M059J (cell line): Measurements from ENCODE around the gene DTNA. TPM values are rescaled to one million over a fixed set of nuclear protein-coding genes. Genes with fewer than 3 reads are reported as not detected.

Experiments
- DNase-seq: peaks from one replicate; pipeline ENCODE4 v3.0.0-alpha.2; 2012; ENCODE audit warnings: low read depth
- total RNA-seq: library from RNA; depleted of rRNA; stranded (reverse); fragments of >200 nt; shearing (Covaris generic); gene quantifications from 2 replicates; pipeline ENCODE4 v1.2.3, GENCODE V29; 2014

The DTNA gene
- total RNA-seq, 1 experiment from 2014 or later = 3.0 TPM

GRCh38 chr18:34772887-34773286 is 62.8 kb downstream of the DTNA start:
- peak; percentile 18 for DNase-seq

GRCh38 chr18:34773378-34773777 is 63.3 kb downstream of the DTNA start:
- DNase-seq = peak; percentile 11

- peak; percentile 63 for DNase-seq
Observed at GRCh38 chr18:34773961-34774766, 64.1 kb downstream of the DTNA start.

GRCh38 chr18:34775461-34775860 is 65.4 kb downstream of the DTNA start:
- DNase-seq = no peak

- no peak for DNase-seq
Observed at GRCh38 chr18:34779112-34779511, 69.0 kb downstream of the DTNA start.

- DNase-seq = no peak
Observed at GRCh38 chr18:34780856-34781255, 70.8 kb downstream of the DTNA start.

- no peak for DNase-seq
Observed at GRCh38 chr18:34783501-34783900, 73.4 kb downstream of the DTNA start.

- DNase-seq = no peak
Observed at GRCh38 chr18:34786162-34786741, 76.2 kb downstream of the DTNA start.

GRCh38 chr18:34787931-34788532 is 77.9 kb downstream of the DTNA start:
- DNase-seq = peak; percentile 56

- no peak for DNase-seq
Observed at GRCh38 chr18:34789768-34790344, 79.8 kb downstream of the DTNA start.

GRCh38 chr18:34794348-34794747 is 84.2 kb downstream of the DTNA start:
- DNase-seq = peak; percentile 3

- DNase-seq = no peak
Observed at GRCh38 chr18:34795070-34795732, 85.1 kb downstream of the DTNA start.

GRCh38 chr18:34796035-34796657 is 86.0 kb downstream of the DTNA start:
- DNase-seq = no peak

GRCh38 chr18:34799291-34799690 is 89.2 kb downstream of the DTNA start:
- DNase-seq = no peak

GRCh38 chr18:34800381-34800780 is 90.3 kb downstream of the DTNA start:
- no peak for DNase-seq

- DNase-seq = peak; percentile 35
Observed at GRCh38 chr18:34801774-34802173, 91.7 kb downstream of the DTNA start.

- peak; percentile 7 for DNase-seq
Observed at GRCh38 chr18:34802959-34803358, 92.9 kb downstream of the DTNA start.

GRCh38 chr18:34803877-34804400 is 93.8 kb downstream of the DTNA start:
- no peak for DNase-seq

GRCh38 chr18:34805103-34805877 is 95.2 kb downstream of the DTNA start:
- no peak for DNase-seq

- DNase-seq = no peak
Observed at GRCh38 chr18:34805878-34806351, 95.8 kb downstream of the DTNA start.
